ENCODE results near the gene SCN9A. TPM values are rescaled to one million over a fixed set of nuclear protein-coding genes. Genes with fewer than 3 reads are reported as not detected.

The SCN9A gene
- total RNA-seq, 4 donors from 2014 or later, result 1.1 to 8.8 (median 5.2) TPM

- TF ChIP-seq POLR2A (IDR thresholded peaks at IDR 0.05), result no peak
- no peak for TF ChIP-seq EP300 (IDR thresholded peaks at IDR 0.05)
- no peak for TF ChIP-seq CTCF (IDR thresholded peaks at IDR 0.05)
- TF ChIP-seq POLR2AphosphoS5 (IDR thresholded peaks at IDR 0.05), result no peak
- H3K27me3 ChIP-seq, result no peaks in the 10 kb centered on the region
- no peaks in the 10 kb centered on the region for H3K9me3 ChIP-seq
- no peak for DNase-seq (ENCODE audit: low spot score in 2 of 2)
- 68% methylated on average over 6 of the region's 6 CpGs for WGBS
- H3K36me3 ChIP-seq, result no peaks in the 10 kb centered on the region
- no peak overlapping the region for H3K4me3 ChIP-seq
- H3K27ac ChIP-seq, result no peak overlapping the region
- H3K4me1 ChIP-seq, result no peaks in the 10 kb centered on the region
Measured at GRCh38 chr2:166405569-166405926, 29.8 kb upstream of the SCN9A start.

- Histone ChIP-seq H3K4me1 (no peaks in the 10 kb centered on the region), H3K36me3 (no peaks in the 10 kb centered on the region), H3K27me3 (no peaks in the 10 kb centered on the region), H3K9me3 (no peaks in the 10 kb centered on the region), H3K27ac (no peak overlapping the region), H3K4me3 (no peak overlapping the region)
- TF ChIP-seq EP300 (IDR thresholded peaks at IDR 0.05), result no peak
- no peak for TF ChIP-seq POLR2A (IDR thresholded peaks at IDR 0.05)
- TF ChIP-seq CTCF (IDR thresholded peaks at IDR 0.05), result no peak
- no peak for TF ChIP-seq POLR2AphosphoS5 (IDR thresholded peaks at IDR 0.05)
- no peak for DNase-seq (ENCODE audit: low spot score in 2 of 2)
- WGBS, result 44% methylated on average over 2 of the region's 2 CpGs
Measured at GRCh38 chr2:166404831-166405568, 29.3 kb upstream of the SCN9A start.

GRCh38 chr2:166394245-166394644 is 18.5 kb upstream of the SCN9A start:
- DNase-seq (ENCODE audit: low spot score in 2 of 2), result no peak
- no peak overlapping the region for H3K27ac ChIP-seq
- H3K9me3 ChIP-seq, result no peaks in the 10 kb centered on the region
- no peaks in the 10 kb centered on the region for H3K27me3 ChIP-seq
- whole genome bisulfite sequencing, result 94% methylated on average over 1 of the region's 1 CpG
- no peak overlapping the region for H3K4me3 ChIP-seq
- H3K4me1 ChIP-seq, result no peaks in the 10 kb centered on the region
- TF ChIP-seq POLR2AphosphoS5 (IDR thresholded peaks at IDR 0.05) (no peak), POLR2A (IDR thresholded peaks at IDR 0.05) (no peak), EP300 (IDR thresholded peaks at IDR 0.05) (no peak), CTCF (IDR thresholded peaks at IDR 0.05) (no peak)
- H3K36me3 ChIP-seq, result no peaks in the 10 kb centered on the region

- no peaks in the 10 kb centered on the region for H3K4me1 ChIP-seq
- no peaks in the 10 kb centered on the region for H3K36me3 ChIP-seq
- no peak for DNase-seq (ENCODE audit: low spot score in 2 of 2)
- H3K27me3 ChIP-seq, result no peaks in the 10 kb centered on the region
- H3K27ac ChIP-seq, result no peak overlapping the region
- 66% methylated on average over 3 of the region's 3 CpGs for WGBS
- H3K4me3 ChIP-seq, result no peak overlapping the region
- TF ChIP-seq POLR2AphosphoS5 (IDR thresholded peaks at IDR 0.05), result no peak
- TF ChIP-seq POLR2A (IDR thresholded peaks at IDR 0.05), result no peak
- no peak for TF ChIP-seq CTCF (IDR thresholded peaks at IDR 0.05)
- TF ChIP-seq EP300 (IDR thresholded peaks at IDR 0.05), result no peak
- H3K9me3 ChIP-seq, result no peaks in the 10 kb centered on the region
Measured at GRCh38 chr2:166393008-166393407, 17.3 kb upstream of the SCN9A start.

- H3K9me3 ChIP-seq, result no peaks in the 10 kb centered on the region
- no peaks in the 10 kb centered on the region for H3K27me3 ChIP-seq
- no peak for DNase-seq (ENCODE audit: low spot score in 2 of 2)
- no peak overlapping the region for H3K27ac ChIP-seq
- H3K4me1 ChIP-seq, result no peaks in the 10 kb centered on the region
- TF ChIP-seq POLR2A (IDR thresholded peaks at IDR 0.05) (no peak), EP300 (IDR thresholded peaks at IDR 0.05) (no peak), CTCF (IDR thresholded peaks at IDR 0.05) (no peak), POLR2AphosphoS5 (IDR thresholded peaks at IDR 0.05) (no peak)
- WGBS, result 24% methylated on average over 3 of the region's 3 CpGs
- H3K36me3 ChIP-seq, result no peaks in the 10 kb centered on the region
- H3K4me3 ChIP-seq, result no peak overlapping the region
Measured at GRCh38 chr2:166388481-166389070, 12.8 kb upstream of the SCN9A start.
